HS-27A (cell line): ENCODE data around the gene PRPS1L1.

ENCODE experiments used
- DNase-seq: peaks from one replicate; pipeline ENCODE4 v3.0.0-alpha.2; 2012; ENCODE audit warnings: low read depth, missing footprints

PRPS1L1 gene

GRCh38 chr7:18027628-18028027 is at the start of gene PRPS1L1:
TSS of gene PRPS1L1 (minus strand) at chr7:18027846.
- DNase-seq: no peak

DNA sequence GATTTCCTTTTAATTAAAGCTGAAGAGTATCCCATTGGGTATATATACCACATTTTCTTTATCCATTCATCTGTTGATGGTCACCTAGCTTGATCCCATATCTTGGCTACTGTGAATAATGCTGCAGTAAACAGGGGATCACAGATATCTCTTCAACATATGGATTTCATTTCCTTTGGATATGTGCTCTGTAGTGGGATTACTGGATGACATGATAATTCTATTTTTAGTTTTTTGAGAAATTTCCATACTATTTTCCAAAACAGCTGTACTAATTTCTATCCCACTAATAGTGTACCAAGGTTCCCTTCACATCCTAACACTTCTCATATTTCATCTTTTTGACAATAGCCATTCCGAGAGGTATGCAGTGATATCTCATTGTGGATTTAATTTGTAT is 48.8 kb upstream of the PRPS1L1 start:
- DNase-seq: no peak

DNA sequence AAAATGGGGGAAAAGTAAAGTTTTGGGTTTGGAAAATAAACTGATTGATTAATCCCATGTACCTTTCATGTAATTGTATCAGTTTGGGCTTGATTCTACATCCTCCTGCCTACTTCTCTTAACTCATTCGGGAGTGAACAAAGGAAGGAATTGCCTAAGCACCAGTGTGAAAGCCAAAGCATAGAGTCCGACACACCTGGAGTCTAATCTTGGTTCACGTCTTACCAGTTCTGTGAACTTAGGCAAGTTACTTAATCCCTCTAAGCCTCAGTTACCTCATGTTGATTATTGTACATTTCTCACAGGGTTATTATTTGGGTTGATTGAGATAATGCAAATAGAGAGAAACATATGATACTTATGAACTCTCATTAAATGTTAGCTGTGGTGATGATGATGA is 41.1 kb upstream of the PRPS1L1 start:
- no peak for DNase-seq

DNA sequence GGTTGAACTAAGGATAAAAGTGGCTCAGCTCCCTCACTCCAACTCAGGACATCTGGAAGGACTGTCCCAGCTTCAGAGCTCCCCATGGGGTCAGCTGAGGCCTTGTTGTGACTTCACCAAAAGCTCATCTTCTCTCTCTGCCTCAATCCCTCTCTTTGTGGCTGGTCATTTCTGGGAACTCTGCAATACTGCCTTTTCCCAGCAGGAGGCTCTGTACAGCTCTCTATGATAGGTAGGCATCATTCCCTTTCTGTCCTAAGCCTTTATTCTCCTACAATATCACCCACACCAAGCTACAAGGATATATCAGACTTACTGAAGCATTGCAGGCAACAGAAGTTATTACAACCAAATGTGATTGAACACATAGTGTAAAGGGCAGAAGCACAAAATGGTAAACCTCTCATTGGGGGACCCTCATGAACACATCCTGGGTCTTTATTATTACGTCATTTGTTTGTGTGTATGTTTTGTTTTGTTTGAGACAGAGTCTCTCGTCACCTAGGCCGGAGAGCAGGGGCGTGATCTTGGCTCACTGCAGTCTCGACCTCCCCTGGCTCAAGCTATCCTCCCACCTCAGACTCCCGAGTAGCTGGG is 36.7 kb upstream of the PRPS1L1 start:
- no peak for DNase-seq

DNA sequence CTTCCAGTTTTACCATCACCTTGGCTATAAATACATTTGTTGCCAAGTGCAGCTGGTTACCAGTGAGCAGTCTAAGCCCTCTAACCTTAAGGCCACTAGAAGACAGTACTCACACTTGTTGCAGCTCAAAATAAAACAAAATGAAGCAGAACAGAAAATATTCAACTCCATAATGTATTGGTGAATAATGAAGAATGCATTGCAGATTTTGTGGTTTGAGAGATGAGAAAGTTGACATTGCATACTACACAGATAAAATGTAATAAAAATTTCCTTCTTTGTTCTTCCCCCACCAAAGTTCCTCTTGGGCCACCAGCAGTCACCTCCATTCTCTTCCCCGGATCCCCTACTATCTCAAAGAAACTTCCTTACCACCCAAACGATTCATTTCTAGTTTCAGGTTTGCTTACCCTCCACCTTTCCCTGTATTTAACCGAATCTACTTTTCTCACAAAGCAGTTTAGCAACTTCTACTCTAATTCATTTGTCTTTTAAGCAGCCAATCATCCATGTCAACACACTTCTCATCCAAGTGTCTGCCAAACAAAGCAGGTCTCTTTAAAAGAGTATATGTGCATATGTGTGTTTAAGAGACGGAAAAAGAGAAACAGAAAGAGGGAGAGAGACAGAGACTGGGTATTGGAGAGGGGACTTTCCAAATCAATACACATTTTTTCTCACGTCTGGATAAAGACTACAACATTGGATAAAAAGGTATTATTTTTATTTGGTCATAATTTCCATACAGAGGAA is 35.7 kb upstream of the PRPS1L1 start:
- DNase-seq: no peak

- DNase-seq: no peak
Measured at GRCh38 chr7:18059171-18059570, 31.5 kb upstream of the PRPS1L1 start.

DNA sequence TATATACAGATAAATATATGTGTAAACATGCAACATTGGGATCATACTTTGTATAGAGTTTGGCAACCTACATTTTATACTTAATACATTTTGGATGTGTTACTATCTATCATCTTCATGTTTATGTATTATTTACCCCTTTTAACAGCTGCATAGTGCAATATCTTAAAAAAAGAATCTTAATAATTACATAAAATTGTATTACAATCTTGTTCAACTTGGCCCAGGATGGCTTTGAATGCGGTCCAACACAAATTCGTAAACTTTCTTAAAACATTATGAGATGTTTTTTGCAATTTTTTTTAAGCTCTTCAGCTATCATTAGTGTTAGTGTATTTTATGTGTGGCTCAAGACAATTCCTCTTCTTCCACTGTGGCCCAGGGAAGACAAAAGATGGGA is 26.3 kb upstream of the PRPS1L1 start:
- no peak for DNase-seq

GRCh38 chr7:18053177-18053928 is 25.7 kb upstream of the PRPS1L1 start:
- no peak for DNase-seq

GRCh38 chr7:18049262-18049661 is 21.6 kb upstream of the PRPS1L1 start:
- no peak for DNase-seq

GRCh38 chr7:18046601-18047000 is 19.0 kb upstream of the PRPS1L1 start:
- DNase-seq: no peak

GRCh38 chr7:18045171-18045570 is 17.5 kb upstream of the PRPS1L1 start:
- no peak for DNase-seq

- no peak for DNase-seq
Measured at GRCh38 chr7:18041191-18041590, 13.5 kb upstream of the PRPS1L1 start.

- peak; percentile 38 for DNase-seq
Measured at GRCh38 chr7:18040196-18040595, 12.6 kb upstream of the PRPS1L1 start.

DNA sequence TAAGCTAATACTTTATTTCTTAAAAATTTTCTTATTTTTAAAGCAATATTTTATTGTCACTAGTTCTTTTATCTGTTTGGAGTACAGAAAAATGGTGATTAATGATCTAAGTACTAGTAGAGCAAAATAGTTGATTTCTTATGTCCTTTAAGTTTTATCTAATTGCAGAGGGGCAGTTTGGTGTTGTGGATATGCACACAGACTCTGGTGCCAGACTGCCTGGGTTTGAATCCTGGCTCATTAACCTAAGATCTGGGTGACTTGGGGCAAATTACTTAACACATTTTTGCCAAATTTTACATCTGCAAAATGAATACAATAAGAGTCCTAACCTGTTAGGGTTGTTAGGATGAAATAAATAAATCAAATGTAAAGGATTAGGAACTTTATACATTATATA is 10.7 kb upstream of the PRPS1L1 start:
- no peak for DNase-seq

- no peak for DNase-seq
Measured at GRCh38 chr7:18037609-18038008, 10.0 kb upstream of the PRPS1L1 start.

- DNase-seq: no peak
Measured at GRCh38 chr7:18036783-18037182, 9.1 kb upstream of the PRPS1L1 start.

- DNase-seq: no peak
Measured at GRCh38 chr7:18030758-18031157, 3.1 kb upstream of the PRPS1L1 start.

DNA sequence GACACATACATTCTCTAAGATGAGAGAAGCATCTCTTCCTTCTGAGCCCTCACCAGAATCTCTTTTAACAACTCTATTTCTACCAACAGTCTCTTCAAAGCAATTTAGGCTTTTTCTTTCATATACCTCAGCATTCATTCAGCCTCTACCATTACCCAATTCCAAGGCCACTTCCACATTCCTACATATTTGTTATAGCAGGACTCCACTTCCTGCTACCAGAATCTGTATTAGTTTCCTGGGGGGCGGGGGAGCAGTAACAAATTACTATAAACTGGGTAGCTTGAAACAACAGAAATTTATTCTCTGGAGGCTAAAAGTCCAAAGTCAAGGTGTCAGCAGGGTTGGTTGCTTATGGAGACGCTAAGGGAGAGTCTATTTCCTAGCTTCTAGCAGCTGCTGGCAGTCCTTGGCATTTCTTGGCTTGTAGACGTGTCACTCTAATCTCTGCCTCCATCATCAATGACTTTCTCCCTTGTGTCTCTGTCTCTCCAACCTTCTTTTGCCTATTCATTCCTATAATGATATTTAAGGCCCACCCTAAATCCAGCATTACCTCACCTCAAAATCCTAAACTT is 7.4 kb downstream of the PRPS1L1 start:
- DNase-seq: no peak

GRCh38 chr7:18019555-18019954 is 8.1 kb downstream of the PRPS1L1 start:
- DNase-seq: peak; percentile 60

DNA sequence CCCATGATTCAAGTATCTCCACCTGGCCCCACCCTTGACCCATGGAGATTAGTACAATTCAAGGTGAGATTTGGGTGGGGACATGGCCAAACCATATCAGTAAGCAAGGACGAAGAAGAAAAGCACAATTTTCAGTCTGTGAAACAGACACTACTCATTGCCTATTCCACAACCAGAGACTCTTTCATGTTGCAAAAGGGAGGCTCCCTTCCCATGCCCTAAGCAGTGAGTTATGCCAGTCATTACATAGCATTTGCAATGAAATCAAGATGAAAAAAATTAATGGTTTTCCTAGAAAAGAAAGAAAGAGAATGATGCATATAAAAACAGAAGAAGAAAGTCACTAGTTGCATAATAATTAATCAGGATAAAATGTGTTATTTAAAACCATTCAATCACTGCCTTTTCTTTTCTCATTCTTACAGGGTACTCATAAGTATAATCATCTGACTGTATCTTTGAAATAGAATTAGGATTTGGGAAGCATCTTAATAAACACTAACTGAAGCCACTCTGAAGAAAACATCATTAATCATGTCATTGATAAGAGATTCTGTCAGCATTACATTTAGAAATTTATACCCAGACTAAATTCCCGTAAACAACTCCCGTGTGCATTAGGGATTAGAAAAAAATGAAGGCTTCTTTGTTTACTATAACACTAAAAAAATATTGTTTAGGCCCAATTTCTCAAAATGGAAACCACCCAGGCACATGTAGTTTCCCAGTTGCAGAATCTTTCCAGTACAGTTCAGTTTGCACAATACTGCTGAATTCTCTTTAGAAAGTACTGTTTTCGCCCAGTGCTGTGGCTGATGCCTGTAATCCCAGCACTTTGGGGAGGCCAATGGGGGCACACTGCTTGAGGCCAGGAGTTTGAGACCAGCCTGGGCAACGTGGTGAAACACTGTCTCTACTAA is 9.1 kb downstream of the PRPS1L1 start:
- no peak for DNase-seq

DNA sequence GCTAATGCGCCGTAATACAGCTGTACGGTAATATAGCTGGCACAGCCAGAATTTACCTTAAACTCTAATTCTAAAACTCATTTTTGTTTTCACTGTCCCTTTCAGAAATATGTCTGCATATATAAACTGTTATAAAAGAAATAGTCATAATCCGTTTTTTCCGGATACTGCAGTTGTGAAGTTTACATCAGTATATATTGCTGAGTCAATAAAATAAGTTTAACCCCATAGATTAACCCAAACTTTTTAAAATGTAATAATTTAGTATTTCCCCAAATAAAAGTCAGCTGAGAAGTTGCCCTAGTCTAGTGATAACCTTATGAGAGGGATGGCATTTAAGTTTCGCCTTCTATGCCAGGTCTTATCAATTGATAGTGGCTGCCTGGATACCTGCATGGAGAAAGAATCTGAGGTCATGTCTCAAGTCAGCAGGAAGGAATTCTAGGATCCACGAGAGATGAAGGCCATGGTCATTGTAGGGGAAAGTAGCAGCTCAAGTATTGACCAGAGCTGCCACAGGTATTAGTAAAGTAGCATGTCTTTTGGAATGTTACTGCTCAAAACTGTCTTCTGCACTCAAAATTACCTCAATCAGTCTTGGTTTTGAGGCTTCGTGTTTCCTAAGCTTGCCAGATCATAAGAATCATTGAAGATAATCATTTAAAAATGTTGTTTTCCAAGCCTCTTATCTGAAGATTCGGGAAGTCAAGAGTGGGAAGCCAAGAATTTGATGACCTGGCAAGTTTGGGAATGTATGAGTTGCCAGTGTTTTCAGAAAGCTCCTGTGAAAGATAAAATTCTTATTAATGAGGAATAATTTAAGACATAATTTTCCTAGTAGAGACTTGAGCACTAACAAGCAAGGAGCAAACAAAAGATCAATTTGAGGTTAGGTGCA is 10.8 kb downstream of the PRPS1L1 start:
- DNase-seq: no peak
